Subcutaneous adipose tissue (tissue), 4 donors: ENCODE results near the gene MRPL46. TPM values are rescaled to one million over a fixed set of nuclear protein-coding genes. Genes with fewer than 3 reads are reported as not detected.

Source experiments
- total RNA-seq, 4 donors: library from RNA; depleted of rRNA; stranded (reverse); fragments of >200 nt; gene quantifications; one replicate each; pipeline ENCODE4 v1.1.0, GENCODE V29; 2016
- TF ChIP-seq, protein P1 (sequence below): fragments of 450-650 bp; IDR thresholded peaks from one replicate; pipeline ENCODE4 v1.5.1; 2016; ENCODE audit warnings: low read depth, mild to moderate bottlenecking, control low read depth, antibody characterized with exemption, moderate library complexity

Gene MRPL46
- total RNA-seq, 4 donors from 2014 or later = 18.5 to 46.5 (median 31.4) TPM

DNA sequence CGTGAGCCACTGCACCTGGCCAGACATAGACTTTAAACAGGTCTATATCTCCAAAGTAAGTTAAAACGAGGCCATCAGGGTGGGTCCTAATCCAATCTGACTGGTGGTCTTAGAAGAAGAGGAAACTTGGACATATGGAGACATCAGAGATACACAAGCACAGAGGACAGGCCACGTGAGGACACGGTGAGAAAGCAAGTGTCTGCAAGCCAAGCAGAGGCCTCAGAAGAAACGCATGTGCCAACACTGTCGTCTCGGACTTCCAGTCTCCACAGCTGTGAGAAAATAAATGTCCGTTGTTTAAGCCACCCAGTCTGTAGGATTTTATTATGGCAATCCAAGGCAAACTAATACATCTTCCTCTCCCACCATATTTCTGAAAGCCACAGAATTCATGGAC lies 43.9 kb downstream of the MRPL46 start:
- TF ChIP-seq, protein P1, sequence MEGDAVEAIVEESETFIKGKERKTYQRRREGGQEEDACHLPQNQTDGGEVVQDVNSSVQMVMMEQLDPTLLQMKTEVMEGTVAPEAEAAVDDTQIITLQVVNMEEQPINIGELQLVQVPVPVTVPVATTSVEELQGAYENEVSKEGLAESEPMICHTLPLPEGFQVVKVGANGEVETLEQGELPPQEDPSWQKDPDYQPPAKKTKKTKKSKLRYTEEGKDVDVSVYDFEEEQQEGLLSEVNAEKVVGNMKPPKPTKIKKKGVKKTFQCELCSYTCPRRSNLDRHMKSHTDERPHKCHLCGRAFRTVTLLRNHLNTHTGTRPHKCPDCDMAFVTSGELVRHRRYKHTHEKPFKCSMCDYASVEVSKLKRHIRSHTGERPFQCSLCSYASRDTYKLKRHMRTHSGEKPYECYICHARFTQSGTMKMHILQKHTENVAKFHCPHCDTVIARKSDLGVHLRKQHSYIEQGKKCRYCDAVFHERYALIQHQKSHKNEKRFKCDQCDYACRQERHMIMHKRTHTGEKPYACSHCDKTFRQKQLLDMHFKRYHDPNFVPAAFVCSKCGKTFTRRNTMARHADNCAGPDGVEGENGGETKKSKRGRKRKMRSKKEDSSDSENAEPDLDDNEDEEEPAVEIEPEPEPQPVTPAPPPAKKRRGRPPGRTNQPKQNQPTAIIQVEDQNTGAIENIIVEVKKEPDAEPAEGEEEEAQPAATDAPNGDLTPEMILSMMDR = no peak

DNA sequence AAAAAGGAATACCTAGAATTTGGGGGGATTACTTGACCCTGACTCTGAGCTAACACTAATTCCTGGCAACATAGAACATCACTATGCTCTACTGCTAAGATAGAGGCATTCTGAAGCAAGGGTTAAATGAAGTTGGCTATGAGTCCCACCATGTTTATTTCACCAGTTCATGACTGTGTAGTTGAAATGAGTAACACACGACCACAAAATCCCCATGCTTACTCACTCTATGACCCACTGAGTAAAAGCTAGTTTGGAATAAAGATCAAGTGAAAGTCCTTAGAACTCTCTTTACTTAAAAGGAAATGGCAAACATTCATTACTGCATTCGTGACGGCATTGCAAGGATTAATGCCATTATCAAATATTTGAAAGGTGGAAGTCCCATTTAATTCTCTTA lies 47.4 kb downstream of the MRPL46 start:
- TF ChIP-seq, protein P1 = no peak

Other genes with a start within 250 kb of the MRPL46 start
- gene NTRK3, start 210.6 kb downstream of the MRPL46 start, total RNA-seq = 10 to 100 TPM in 2 of 4 donors, 1 to 10 TPM in 1, under 1 TPM in 1; 0.51 to 22.2 (median 10.1) TPM
- 10 to 100 TPM; 28.8 to 48.0 (median 31.5) TPM for gene MRPS11, start 320 bp upstream of the MRPL46 start, total RNA-seq
- 10 to 100 TPM in 1 of 4 donors, 1 to 10 TPM in 3; 6.5 to 10.5 (median 7.0) TPM for gene DET1, start 79.3 kb upstream of the MRPL46 start, total RNA-seq
- 10 to 100 TPM in 1 of 4 donors, 1 to 10 TPM in 3; 4.7 to 10.9 (median 5.8) TPM for gene AEN, start 154.0 kb upstream of the MRPL46 start, total RNA-seq
- gene ISG20, start 171.6 kb upstream of the MRPL46 start, total RNA-seq = 10 to 100 TPM in 1 of 4 donors, 1 to 10 TPM in 3; 7.5 to 12.4 (median 9.1) TPM